Trophoblast cell (in vitro differentiated cells and primary cell): ENCODE measurements around the gene CADM1.
A peak's percentile ranks its signal among the peaks of the same experiment; 100 is the strongest.

Source experiments
- DNase-seq, 2 donors: peaks; one replicate each; pipeline ENCODE4 v3.0.0-alpha.2; 2016
- H2AFZ ChIP-seq: 2 replicates; pipeline ENCODE4 v1.6.1; 2013; ENCODE audit warnings: low read length, moderate library complexity, mild to moderate bottlenecking; ENCODE audit not compliant: insufficient read depth, poor library complexity
- H2AK5ac ChIP-seq: 2 replicates; pipeline ENCODE4 v1.6.1; 2013; ENCODE audit warnings: mild to moderate bottlenecking, low read length
- H2BK120ac ChIP-seq: 2 replicates; pipeline ENCODE4 v1.6.1; 2013; ENCODE audit warnings: low read length, mild to moderate bottlenecking, moderate library complexity; ENCODE audit not compliant: insufficient read depth, poor library complexity
- H2BK12ac ChIP-seq: 2 replicates; pipeline ENCODE4 v1.6.1; 2013; ENCODE audit warnings: mild to moderate bottlenecking, low read length, moderate library complexity
- H2BK5ac ChIP-seq: 2 replicates; pipeline ENCODE4 v1.6.1; 2013; ENCODE audit warnings: low read length, low read depth, moderate library complexity, mild to moderate bottlenecking; ENCODE audit not compliant: poor library complexity
- H3K14ac ChIP-seq: 2 replicates; pipeline ENCODE4 v1.6.1; 2013; ENCODE audit warnings: mild to moderate bottlenecking, low read length
- H3K18ac ChIP-seq: 2 replicates; pipeline ENCODE4 v1.6.1; 2013; ENCODE audit warnings: mild to moderate bottlenecking, low read length
- H3K23ac ChIP-seq: 2 replicates; pipeline ENCODE4 v1.6.1; 2013; ENCODE audit warnings: low read length
- H3K27ac ChIP-seq: 2 replicates; pipeline ENCODE4 v1.5.1; 2013; ENCODE audit warnings: low read depth, mild to moderate bottlenecking, inconsistent platforms, low read length, moderate library complexity
- H3K27me3 ChIP-seq: 2 replicates; pipeline ENCODE4 v1.6.1; 2013; ENCODE audit warnings: inconsistent platforms, mild to moderate bottlenecking, low read length, moderate library complexity; ENCODE audit not compliant: insufficient read depth
- H3K36me3 ChIP-seq, 2 experiments: 1 replicate in 1 of 2; 2 replicates in 1 of 2; pipeline ENCODE4 v1.6.1; 2013; ENCODE audit warnings: low read length in 2 of 2, mild to moderate bottlenecking in 2 of 2, moderate library complexity in 1 of 2; ENCODE audit not compliant: insufficient read depth in 2 of 2, control insufficient read depth in 1 of 2
- H3K4ac ChIP-seq: 2 replicates; pipeline ENCODE4 v1.6.1; 2013; ENCODE audit warnings: low read depth, mild to moderate bottlenecking, low read length, moderate library complexity
- H3K4me1 ChIP-seq, 2 experiments: 1 replicate in 1 of 2; 2 replicates in 1 of 2; pipeline ENCODE4 v1.6.1; 2013; ENCODE audit warnings: low read length in 2 of 2, mild to moderate bottlenecking in 2 of 2, moderate library complexity in 1 of 2; ENCODE audit not compliant: insufficient read depth in 2 of 2, control insufficient read depth in 1 of 2
- H3K4me2 ChIP-seq: 2 replicates; pipeline ENCODE4 v1.6.1; 2013; ENCODE audit warnings: inconsistent platforms, mild to moderate bottlenecking, low read length, moderate library complexity
- H3K4me3 ChIP-seq: 2 replicates; pipeline ENCODE4 v1.5.1; 2013; ENCODE audit warnings: mild to moderate bottlenecking, low read depth, low read length, inconsistent platforms
- H3K79me1 ChIP-seq: one replicate; pipeline ENCODE4 v1.6.1; 2013; ENCODE audit warnings: low read length
- H3K79me2 ChIP-seq: 2 replicates; pipeline ENCODE4 v1.6.1; 2013; ENCODE audit warnings: low read length, mild to moderate bottlenecking; ENCODE audit not compliant: control insufficient read depth, insufficient read depth, poor library complexity
- H3K9ac ChIP-seq: 2 replicates; pipeline ENCODE4 v1.6.1; 2013; ENCODE audit warnings: mild to moderate bottlenecking, low read length
- H3K9me3 ChIP-seq: 2 replicates; pipeline ENCODE4 v1.6.1; 2013; ENCODE audit warnings: low read depth, mild to moderate bottlenecking, control low read depth, inconsistent platforms, low read length; ENCODE audit not compliant: insufficient read depth
- H4K12ac ChIP-seq: 2 replicates; pipeline ENCODE4 v1.6.1; 2013; ENCODE audit warnings: low read depth, mild to moderate bottlenecking, low read length, moderate library complexity
- H4K8ac ChIP-seq: 2 replicates; pipeline ENCODE4 v1.6.1; 2013; ENCODE audit warnings: low read depth, mild to moderate bottlenecking, low read length, moderate library complexity
- H4K91ac ChIP-seq: one replicate; pipeline ENCODE4 v1.6.1; 2013; ENCODE audit warnings: low read depth, mild to moderate bottlenecking, low read length, moderate library complexity
- WGBS: extraction: QIAGEN DNeasy Blood & Tissue Kit; methylation state at CpG from one replicate; pipeline ENCODE4 v1.1.7; 2013; ENCODE audit warnings: missing lambda C conversion rate; ENCODE audit not compliant: insufficient read length, insufficient coverage; ENCODE audit errors: extremely low coverage; 5-methylcytosine and 5-hydroxymethylcytosine counted together

CADM1 gene

GRCh38 chr11:115193914-115194801 lies 310.1 kb downstream of the CADM1 start:
- Histone ChIP-seq H3K18ac (no peak overlapping the region), H3K9me3 (no peaks in the 10 kb centered on the region), H2BK12ac (no peak overlapping the region), H3K36me3 (no peaks in the 10 kb centered on the region), H3K4me3 (peak overlapping the region; percentile 11), H3K27ac (no peak overlapping the region), H3K79me2 (no peaks in the 10 kb centered on the region), H3K4ac (no peak overlapping the region), H3K4me1 (peaks cover 3 to 5% of the 10 kb centered on the region in 2 experiments), H4K12ac (no peak overlapping the region), H3K14ac (no peak overlapping the region), H2BK120ac (no peak overlapping the region), H3K79me1 (no peaks in the 10 kb centered on the region), H3K9ac (no peak overlapping the region), H2AK5ac (no peak overlapping the region), H3K23ac (no peak overlapping the region), H4K91ac (no peak overlapping the region), H3K27me3 (no peaks in the 10 kb centered on the region), H4K8ac (no peak overlapping the region), H3K4me2 (no peak overlapping the region), H2BK5ac (no peak overlapping the region), H2AFZ (no peak overlapping the region)
- DNase-seq: peak; percentile 28 to 58
- WGBS: no CpG with 5 or more reads among the region's 15 CpGs

DNA sequence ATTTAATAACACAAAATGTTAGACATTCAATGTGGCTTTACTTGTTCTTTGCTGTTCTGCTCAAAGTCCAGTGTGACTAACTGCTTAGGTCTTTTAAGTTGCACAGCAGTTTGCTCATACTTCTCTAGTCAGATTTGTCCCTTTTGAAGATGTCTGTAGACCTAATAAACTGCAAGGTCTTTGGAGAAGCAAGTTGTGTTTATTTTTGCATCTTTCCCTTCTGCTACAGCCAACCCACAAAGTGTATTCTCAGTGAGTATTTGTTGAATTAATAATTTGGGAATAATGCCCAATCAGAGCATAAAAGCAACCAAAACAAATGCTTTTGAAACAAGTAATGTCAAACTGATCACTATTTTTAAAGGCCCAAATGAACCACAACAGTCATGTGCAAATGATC lies 312.5 kb downstream of the CADM1 start:
- H3K4ac ChIP-seq: no peak overlapping the region
- no peak overlapping the region for H2BK120ac ChIP-seq
- H3K4me3 ChIP-seq: no peak overlapping the region
- H3K14ac ChIP-seq: no peak overlapping the region
- no peak overlapping the region for H2BK12ac ChIP-seq
- H3K27me3 ChIP-seq: no peaks in the 10 kb centered on the region
- no peak overlapping the region for H2AK5ac ChIP-seq
- peaks cover 3 to 5% of the 10 kb centered on the region in 2 experiments for H3K4me1 ChIP-seq
- no peak overlapping the region for H4K12ac ChIP-seq
- H3K79me2 ChIP-seq: no peaks in the 10 kb centered on the region
- no peak overlapping the region for H3K23ac ChIP-seq
- DNase-seq: no peak
- H3K79me1 ChIP-seq: no peaks in the 10 kb centered on the region
- H3K9ac ChIP-seq: no peak overlapping the region
- no peak overlapping the region for H4K8ac ChIP-seq
- no peak overlapping the region for H3K4me2 ChIP-seq
- no peak overlapping the region for H2AFZ ChIP-seq
- H4K91ac ChIP-seq: no peak overlapping the region
- no peaks in the 10 kb centered on the region for H3K36me3 ChIP-seq
- H3K18ac ChIP-seq: no peak overlapping the region
- no peaks in the 10 kb centered on the region for H3K9me3 ChIP-seq
- H2BK5ac ChIP-seq: no peak overlapping the region
- H3K27ac ChIP-seq: no peak overlapping the region

- H4K91ac ChIP-seq: no peak overlapping the region
- H2AFZ ChIP-seq: no peak overlapping the region
- no peak overlapping the region for H3K4me2 ChIP-seq
- no peaks in the 10 kb centered on the region for H3K79me1 ChIP-seq
- no peaks in the 10 kb centered on the region for H3K36me3 ChIP-seq
- peaks cover 3 to 5% of the 10 kb centered on the region in 2 experiments for H3K4me1 ChIP-seq
- H2AK5ac ChIP-seq: no peak overlapping the region
- H3K9ac ChIP-seq: no peak overlapping the region
- no peak overlapping the region for H2BK12ac ChIP-seq
- H3K4me3 ChIP-seq: no peak overlapping the region
- H3K9me3 ChIP-seq: no peaks in the 10 kb centered on the region
- no peak for DNase-seq
- H2BK120ac ChIP-seq: no peak overlapping the region
- no peak overlapping the region for H4K12ac ChIP-seq
- no peaks in the 10 kb centered on the region for H3K79me2 ChIP-seq
- H4K8ac ChIP-seq: no peak overlapping the region
- no peak overlapping the region for H3K23ac ChIP-seq
- H3K27me3 ChIP-seq: no peaks in the 10 kb centered on the region
- no peak overlapping the region for H3K18ac ChIP-seq
- H3K14ac ChIP-seq: no peak overlapping the region
- WGBS: no CpG with 5 or more reads among the region's 1 CpG
- H3K27ac ChIP-seq: no peak overlapping the region
- H2BK5ac ChIP-seq: no peak overlapping the region
- no peak overlapping the region for H3K4ac ChIP-seq
Observed at GRCh38 chr11:115190196-115190595, 314.0 kb downstream of the CADM1 start.

GRCh38 chr11:115188898-115189278 lies 315.3 kb downstream of the CADM1 start:
- no CpG with 5 or more reads among the region's 4 CpGs for WGBS
- H3K9me3 ChIP-seq: no peaks in the 10 kb centered on the region

More at GRCh38 chr11:115188898-115189278, 315.3 kb downstream of the CADM1 start:
- Histone ChIP-seq H2BK5ac (no peak overlapping the region), H3K4me1 (peaks cover 2 to 3% of the 10 kb centered on the region in 2 experiments), H3K18ac (no peak overlapping the region), H3K79me2 (no peaks in the 10 kb centered on the region), H2AFZ (no peak overlapping the region), H3K4me3 (no peak overlapping the region), H3K9ac (no peak overlapping the region), H4K12ac (no peak overlapping the region), H3K4me2 (no peak overlapping the region), H3K23ac (no peak overlapping the region), H3K4ac (no peak overlapping the region), H4K91ac (no peak overlapping the region), H3K27ac (no peak overlapping the region), H2AK5ac (no peak overlapping the region), H3K36me3 (no peaks in the 10 kb centered on the region), H2BK120ac (no peak overlapping the region), H3K14ac (no peak overlapping the region), H2BK12ac (no peak overlapping the region), H4K8ac (no peak overlapping the region), H3K27me3 (no peaks in the 10 kb centered on the region), H3K79me1 (no peaks in the 10 kb centered on the region)
- no peak for DNase-seq
